Upper lobe of left lung (tissue), 6 donors: ENCODE data around the gene BRCA2. TPM values are rescaled to one million over a fixed set of nuclear protein-coding genes. Genes with fewer than 3 reads are reported as not detected.
"Not testable (repeated sequence)": the region's sequence is repeated elsewhere in the genome, so short reads cannot be mapped to it uniquely, and the experiment has no call there.

ENCODE experiments used
- ATAC-seq, 2 donors: fragments of 200-7000 bp; cut with Tn5 transposase; one replicate each; pipeline ENCODE4 v1.9.1; 2022; ENCODE audit warnings: mild to moderate bottlenecking in 2 of 2, moderate library complexity in 2 of 2; ENCODE audit not compliant: low FRiP score in 2 of 2
- DNase-seq, 2 donors: peaks; one replicate each; pipeline ENCODE4 v3.0.0-alpha.2; 2019 to 2020
- H3K27ac ChIP-seq, 4 donors: fragments of 200-600 bp; sonication (generic); one replicate each; pipeline ENCODE4 v1.5.1; 2016 to 2019
- H3K27me3 ChIP-seq, 4 donors: fragments of 200-600 bp; sonication (generic); one replicate each; pipeline ENCODE4 v1.5.1; 2017 to 2019
- H3K36me3 ChIP-seq, 4 donors: fragments of 200-600 bp; sonication (generic); one replicate each; pipeline ENCODE4 v1.5.1; 2016 to 2019
- H3K4me1 ChIP-seq, 4 donors: fragments of 200-600 bp; sonication (generic); one replicate each; pipeline ENCODE4 v1.5.1; 2018 to 2019
- H3K4me3 ChIP-seq, 4 donors: fragments of 200-600 bp; sonication (generic); one replicate each; pipeline ENCODE4 v1.5.1; 2017 to 2019; ENCODE audit warnings: mild to moderate bottlenecking in 2 of 4, moderate library complexity in 1 of 4
- H3K9me3 ChIP-seq, 4 donors: fragments of 200-600 bp; sonication (generic); one replicate each; pipeline ENCODE4 v1.5.1; 2018 to 2019
- EP300 ChIP-seq, 4 donors: sonication (generic); formaldehyde crosslinking; IDR thresholded peaks; one replicate each; pipeline ENCODE4 v1.5.1; 2017; ENCODE audit warnings: antibody characterized with exemption in 4 of 4, control low read depth in 2 of 4
- POLR2A ChIP-seq, 4 donors: fragments of 450-650 bp; IDR thresholded peaks; one replicate each; pipeline ENCODE4 v1.5.1; 2016 to 2017; ENCODE audit warnings: antibody characterized with exemption in 4 of 4, mild to moderate bottlenecking in 2 of 4
- POLR2AphosphoS5 ChIP-seq, 2 donors: sonication (generic); formaldehyde crosslinking; IDR thresholded peaks; one replicate each; pipeline ENCODE4 v1.5.1; 2017; ENCODE audit warnings: antibody characterized with exemption in 2 of 2
- WGBS, 2 donors: methylation state at CpG; one replicate each; pipeline ENCODE4 v1.1.5; 2017 to 2018; 5-methylcytosine and 5-hydroxymethylcytosine counted together
- total RNA-seq, 6 donors: library from RNA; depleted of rRNA in 4 of 6; stranded (reverse); fragments of >200 nt in 4 of 6; gene quantifications; one replicate each; pipeline versions ENCODE4 v1.1.0 to v1.2.1, GENCODE V29; 2016 to 2021
- TF ChIP-seq, protein P1 (sequence below), 6 experiments: fragments of 450-650 bp in 4 of 6; fragments of 200-600 bp in 2 of 6; sonication (generic) in 2 of 6; IDR thresholded peaks; one replicate each; pipeline ENCODE4 v1.5.1; 2016 to 2019; ENCODE audit warnings: antibody characterized with exemption in 6 of 6
- donor health status: DM: no; HTN: no; CAD: no; lungs with moderate emphysema.
- donor health status: DM: no; HTN: yes; CAD: no; lungs with severe emphysema.

Gene BRCA2
- total RNA-seq, 6 donors from 2014 or later: 2.6 to 9.4 (median 3.8) TPM

GRCh38 chr13:32354040-32354439, 38.7 kb downstream of the BRCA2 start:
- WGBS, 2 donors: 100% methylated on average over 1 of the region's 1 CpG
- TF ChIP-seq POLR2AphosphoS5 (IDR thresholded peaks at IDR 0.05): no peak
- no peak for TF ChIP-seq POLR2A (IDR thresholded peaks at IDR 0.05)
- TF ChIP-seq, protein P1, sequence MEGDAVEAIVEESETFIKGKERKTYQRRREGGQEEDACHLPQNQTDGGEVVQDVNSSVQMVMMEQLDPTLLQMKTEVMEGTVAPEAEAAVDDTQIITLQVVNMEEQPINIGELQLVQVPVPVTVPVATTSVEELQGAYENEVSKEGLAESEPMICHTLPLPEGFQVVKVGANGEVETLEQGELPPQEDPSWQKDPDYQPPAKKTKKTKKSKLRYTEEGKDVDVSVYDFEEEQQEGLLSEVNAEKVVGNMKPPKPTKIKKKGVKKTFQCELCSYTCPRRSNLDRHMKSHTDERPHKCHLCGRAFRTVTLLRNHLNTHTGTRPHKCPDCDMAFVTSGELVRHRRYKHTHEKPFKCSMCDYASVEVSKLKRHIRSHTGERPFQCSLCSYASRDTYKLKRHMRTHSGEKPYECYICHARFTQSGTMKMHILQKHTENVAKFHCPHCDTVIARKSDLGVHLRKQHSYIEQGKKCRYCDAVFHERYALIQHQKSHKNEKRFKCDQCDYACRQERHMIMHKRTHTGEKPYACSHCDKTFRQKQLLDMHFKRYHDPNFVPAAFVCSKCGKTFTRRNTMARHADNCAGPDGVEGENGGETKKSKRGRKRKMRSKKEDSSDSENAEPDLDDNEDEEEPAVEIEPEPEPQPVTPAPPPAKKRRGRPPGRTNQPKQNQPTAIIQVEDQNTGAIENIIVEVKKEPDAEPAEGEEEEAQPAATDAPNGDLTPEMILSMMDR (IDR thresholded peaks at IDR 0.05): no peak
- TF ChIP-seq EP300 (IDR thresholded peaks at IDR 0.05): no peak
- Histone ChIP-seq H3K4me1 (no peaks in the 10 kb centered on the region), H3K36me3 (no peaks in the 10 kb centered on the region), H3K27ac (no peak overlapping the region), H3K4me3 (no peak overlapping the region), H3K27me3 (no peaks in the 10 kb centered on the region), H3K9me3 (no peaks in the 10 kb centered on the region)
- ATAC-seq (no peak), DNase-seq (no peak)

GRCh38 chr13:32355935-32356334, 40.6 kb downstream of the BRCA2 start:
- ATAC-seq, H3K36me3 ChIP-seq, H3K27ac ChIP-seq, H3K4me3 ChIP-seq, H3K27me3 ChIP-seq, H3K4me1 ChIP-seq, H3K9me3 ChIP-seq: not testable (repeated sequence)
- 73 to 86% methylated on average over 8 of the region's 8 CpGs for WGBS, 2 donors
- DNase-seq: peak in 1 of 2 donors; percentile 41

DNA sequence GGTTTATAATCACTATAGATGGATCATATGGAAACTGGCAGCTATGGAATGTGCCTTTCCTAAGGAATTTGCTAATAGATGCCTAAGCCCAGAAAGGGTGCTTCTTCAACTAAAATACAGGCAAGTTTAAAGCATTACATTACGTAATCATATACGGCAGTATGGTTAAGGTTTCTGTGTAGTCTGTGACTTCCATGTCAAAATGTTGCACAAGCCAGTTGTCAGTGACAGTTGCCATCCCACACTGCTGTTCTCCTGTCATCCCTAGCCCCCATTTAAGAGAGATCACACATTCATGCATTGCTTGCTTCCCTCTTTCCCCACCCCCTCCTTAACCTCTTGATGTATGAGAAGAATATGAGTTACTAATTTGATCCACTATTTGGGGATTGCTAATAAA, 47.3 kb downstream of the BRCA2 start:
- Histone ChIP-seq H3K4me1 (no peaks in the 10 kb centered on the region), H3K9me3 (no peaks in the 10 kb centered on the region), H3K4me3 (no peak overlapping the region), H3K36me3 (no peaks in the 10 kb centered on the region), H3K27ac (no peak overlapping the region), H3K27me3 (no peaks in the 10 kb centered on the region)
- DNase-seq (no peak), ATAC-seq (no peak)
- WGBS, 2 donors: 63 to 82% methylated on average over 2 of the region's 2 CpGs
- TF ChIP-seq POLR2AphosphoS5 (IDR thresholded peaks at IDR 0.05) (no peak), EP300 (IDR thresholded peaks at IDR 0.05) (no peak), POLR2A (IDR thresholded peaks at IDR 0.05) (no peak)
- TF ChIP-seq, protein P1 (IDR thresholded peaks at IDR 0.05): no peak

DNA sequence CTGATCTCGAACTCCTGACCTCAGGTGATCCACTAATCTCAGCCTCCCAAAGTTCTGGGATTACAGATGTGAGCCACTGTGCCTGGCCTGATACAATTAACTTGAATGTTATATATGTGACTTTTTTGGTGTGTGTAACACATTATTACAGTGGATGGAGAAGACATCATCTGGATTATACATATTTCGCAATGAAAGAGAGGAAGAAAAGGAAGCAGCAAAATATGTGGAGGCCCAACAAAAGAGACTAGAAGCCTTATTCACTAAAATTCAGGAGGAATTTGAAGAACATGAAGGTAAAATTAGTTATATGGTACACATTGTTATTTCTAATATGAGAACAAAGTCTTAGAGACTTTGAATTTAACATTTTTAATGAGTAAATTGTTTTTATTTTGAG, 55.5 kb downstream of the BRCA2 start:
- 96 to 100% methylated on average over 2 of the region's 2 CpGs for WGBS, 2 donors
- ATAC-seq: no peak
- Histone ChIP-seq H3K4me1 (no peaks in the 10 kb centered on the region), H3K27ac (no peak overlapping the region), H3K4me3 (no peak overlapping the region), H3K36me3 (no peaks in the 10 kb centered on the region), H3K9me3 (no peaks in the 10 kb centered on the region), H3K27me3 (no peaks in the 10 kb centered on the region)
- TF ChIP-seq EP300 (IDR thresholded peaks at IDR 0.05) (no peak), POLR2A (IDR thresholded peaks at IDR 0.05) (no peak), POLR2AphosphoS5 (IDR thresholded peaks at IDR 0.05) (no peak)
- TF ChIP-seq, protein P1 (IDR thresholded peaks at IDR 0.05): no peak
- no peak for DNase-seq

- no peaks in the 10 kb centered on the region for H3K4me1 ChIP-seq
Observed at GRCh38 chr13:32376642-32377415, 61.5 kb downstream of the BRCA2 start.

More at GRCh38 chr13:32376642-32377415, 61.5 kb downstream of the BRCA2 start:
- ATAC-seq (peak in 1 of 2 donors; percentile 67), DNase-seq (no peak)
- TF ChIP-seq EP300 (IDR thresholded peaks at IDR 0.05) (no peak), POLR2A (IDR thresholded peaks at IDR 0.05) (no peak), POLR2AphosphoS5 (IDR thresholded peaks at IDR 0.05) (no peak)
- TF ChIP-seq, protein P1 (IDR thresholded peaks at IDR 0.05): no peak
- Histone ChIP-seq H3K4me3 (no peak overlapping the region), H3K36me3 (no peaks in the 10 kb centered on the region), H3K27me3 (no peaks in the 10 kb centered on the region), H3K9me3 (no peaks in the 10 kb centered on the region), H3K27ac (no peak overlapping the region)
- WGBS, 2 donors: 69 to 71% methylated on average over 13 of the region's 13 CpGs
